GM23338 (cell line): ENCODE data around the gene FXYD2. TPM values are rescaled to one million over a fixed set of nuclear protein-coding genes. Genes with fewer than 3 reads are reported as not detected.
A peak's percentile ranks its signal among the peaks of the same experiment; 100 is the strongest.

ENCODE experiments used
- ATAC-seq: fragments of 200-7000 bp; cut with Tn5 transposase; 3 replicates; pipeline ENCODE4 v1.9.1; 2020
- DNase-seq: peaks from one replicate; pipeline ENCODE4 v3.0.0-alpha.2; 2015; ENCODE audit warnings: low spot score
- H2AFZ ChIP-seq: fragments of 200-600 bp; sonication (generic); 2 replicates; pipeline ENCODE4 v1.8.0; 2016; ENCODE audit warnings: antibody characterized with exemption, mild to moderate bottlenecking, moderate library complexity
- H3F3A ChIP-seq: fragments of 200-600 bp; sonication (generic); replicated peaks from 2 replicates; pipeline ENCODE4 v1.8.0; 2017; ENCODE audit warnings: antibody characterized with exemption, mixed run types, low read depth
- H3K27ac ChIP-seq: fragments of 200-600 bp; sonication (generic); 2 replicates; pipeline ENCODE4 v1.6.1; 2016; ENCODE audit warnings: low read depth
- H3K27me3 ChIP-seq: fragments of 200-600 bp; sonication (generic); 2 replicates; pipeline ENCODE4 v1.8.0; 2016; ENCODE audit warnings: mild to moderate bottlenecking, mixed run types, moderate library complexity; ENCODE audit not compliant: insufficient read depth
- H3K36me3 ChIP-seq: fragments of 200-600 bp; sonication (generic); 2 replicates; pipeline ENCODE4 v1.8.0; 2016; ENCODE audit warnings: mild to moderate bottlenecking; ENCODE audit not compliant: insufficient read depth
- H3K4me1 ChIP-seq: fragments of 200-600 bp; sonication (generic); 2 replicates; pipeline ENCODE4 v1.8.0; 2016; ENCODE audit warnings: mild to moderate bottlenecking, moderate library complexity; ENCODE audit not compliant: insufficient read depth
- H3K4me2 ChIP-seq: fragments of 200-600 bp; sonication (generic); 2 replicates; pipeline ENCODE4 v1.7.1; 2017; ENCODE audit warnings: mixed run types
- H3K4me3 ChIP-seq: fragments of 200-600 bp; sonication (generic); 2 replicates; pipeline ENCODE4 v1.6.1; 2016; ENCODE audit warnings: mixed run types
- H3K79me2 ChIP-seq: fragments of 200-600 bp; sonication (generic); replicated peaks from 2 replicates; pipeline ENCODE4 v1.8.0; 2017; ENCODE audit warnings: mild to moderate bottlenecking; ENCODE audit not compliant: insufficient read depth
- H3K9me2 ChIP-seq: fragments of 200-600 bp; sonication (generic); 2 replicates; pipeline ENCODE4 v1.8.0; 2017; ENCODE audit not compliant: insufficient read depth
- H4K20me1 ChIP-seq: fragments of 200-600 bp; sonication (generic); replicated peaks from 2 replicates; pipeline ENCODE4 v1.8.0; 2017; ENCODE audit warnings: mild to moderate bottlenecking; ENCODE audit not compliant: insufficient read depth
- H3K27ac Mint-ChIP-seq: 2 replicates; pipeline ENCODE4 v1.8.0; 2020; ENCODE audit warnings: inconsistent platforms, mild to moderate bottlenecking, moderate library complexity, mixed read lengths
- H3K27me3 Mint-ChIP-seq: 3 replicates; pipeline ENCODE4 v1.8.0; 2022; ENCODE audit warnings: low read depth, mild to moderate bottlenecking, moderate library complexity, mixed read lengths, inconsistent platforms; ENCODE audit not compliant: insufficient read depth, poor library complexity
- H3K36me3 Mint-ChIP-seq: 3 replicates; pipeline ENCODE4 v1.8.0; 2021; ENCODE audit warnings: low read depth, mild to moderate bottlenecking, inconsistent platforms, moderate library complexity, mixed read lengths
- H3K4me1 Mint-ChIP-seq: 3 replicates; pipeline ENCODE4 v1.8.0; 2020; ENCODE audit warnings: mild to moderate bottlenecking, inconsistent platforms, mixed read lengths
- H3K4me3 Mint-ChIP-seq: 3 replicates; pipeline ENCODE4 v1.8.0; 2021; ENCODE audit warnings: moderate library complexity, mild to moderate bottlenecking, inconsistent platforms, mixed read lengths
- H3K9me3 Mint-ChIP-seq: 3 replicates; pipeline ENCODE4 v1.8.0; 2020; ENCODE audit warnings: moderate library complexity, mild to moderate bottlenecking, inconsistent platforms, mixed read lengths
- CREB1 ChIP-seq: fragments of 250-450 bp; sonication (Bioruptor Pico); IDR thresholded peaks from 2 replicates; pipeline ENCODE4 v1.5.0; 2020; ENCODE audit warnings: low read depth, mild to moderate bottlenecking, moderate library complexity
- EZH2phosphoT487 ChIP-seq: fragments of 200-600 bp; sonication (generic); IDR thresholded peaks from one replicate; pipeline ENCODE4 v1.8.1; 2018; ENCODE audit warnings: antibody characterized with exemption; ENCODE audit not compliant: unreplicated experiment
- REST ChIP-seq: IDR thresholded peaks from one replicate; pipeline ENCODE4 v1.6.1; 2018; ENCODE audit warnings: antibody characterized with exemption; ENCODE audit not compliant: unreplicated experiment
- STAT1 ChIP-seq: IDR thresholded peaks from one replicate; pipeline ENCODE4 v1.6.1; 2016; ENCODE audit warnings: antibody characterized with exemption; ENCODE audit not compliant: unreplicated experiment
- ZNF462 ChIP-seq: fragments of 250-450 bp; sonication (Bioruptor Pico); IDR thresholded peaks from 2 replicates; pipeline ENCODE4 v1.5.0; 2020; ENCODE audit warnings: mild to moderate bottlenecking, moderate library complexity
- polyA plus RNA-seq: library from polyadenylated mRNA; unstranded; fragments of >200 nt; fragmentation: Nextera tagmentation; extraction: Ambion mirVana; gene quantifications from 2 replicates; pipeline ENCODE4 v1.2.1, GENCODE V29; 2016
- total RNA-seq: library from RNA; depleted of rRNA; stranded (reverse); fragments of >200 nt; shearing (Covaris generic); gene quantifications from 2 replicates; pipeline ENCODE4 v1.2.3, GENCODE V29; 2014
- TF ChIP-seq, protein P1 (sequence below), 2 experiments: fragments of 200-600 bp in 1 of 2; sonication (generic) in 1 of 2; conservative IDR thresholded peaks; 2 replicates each; pipeline versions ENCODE4 v1.5.1 to v1.6.1; 2016 to 2017; ENCODE audit warnings: antibody characterized with exemption in 2 of 2, low read depth in 2 of 2, mild to moderate bottlenecking in 2 of 2, moderate library complexity in 1 of 2
- TF ChIP-seq, protein P2 (sequence below): IDR thresholded peaks from 2 replicates; pipeline ENCODE4 v1.6.1; 2016; ENCODE audit warnings: antibody characterized with exemption

Gene FXYD2
- total and polyA plus RNA-seq, 2 experiments from 2014 or later = 0.59 to 1.4 TPM

GRCh38 chr11:117831661-117832415 is 7.3 kb upstream of the FXYD2 start (continued):
- TF ChIP-seq ZNF462 (CRISPR knock-in tag) = no peak
- TF ChIP-seq CREB1 (CRISPR knock-in tag) = no peak
- TF ChIP-seq, protein P1, sequence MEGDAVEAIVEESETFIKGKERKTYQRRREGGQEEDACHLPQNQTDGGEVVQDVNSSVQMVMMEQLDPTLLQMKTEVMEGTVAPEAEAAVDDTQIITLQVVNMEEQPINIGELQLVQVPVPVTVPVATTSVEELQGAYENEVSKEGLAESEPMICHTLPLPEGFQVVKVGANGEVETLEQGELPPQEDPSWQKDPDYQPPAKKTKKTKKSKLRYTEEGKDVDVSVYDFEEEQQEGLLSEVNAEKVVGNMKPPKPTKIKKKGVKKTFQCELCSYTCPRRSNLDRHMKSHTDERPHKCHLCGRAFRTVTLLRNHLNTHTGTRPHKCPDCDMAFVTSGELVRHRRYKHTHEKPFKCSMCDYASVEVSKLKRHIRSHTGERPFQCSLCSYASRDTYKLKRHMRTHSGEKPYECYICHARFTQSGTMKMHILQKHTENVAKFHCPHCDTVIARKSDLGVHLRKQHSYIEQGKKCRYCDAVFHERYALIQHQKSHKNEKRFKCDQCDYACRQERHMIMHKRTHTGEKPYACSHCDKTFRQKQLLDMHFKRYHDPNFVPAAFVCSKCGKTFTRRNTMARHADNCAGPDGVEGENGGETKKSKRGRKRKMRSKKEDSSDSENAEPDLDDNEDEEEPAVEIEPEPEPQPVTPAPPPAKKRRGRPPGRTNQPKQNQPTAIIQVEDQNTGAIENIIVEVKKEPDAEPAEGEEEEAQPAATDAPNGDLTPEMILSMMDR (conservative IDR thresholded peaks at IDR 0.05; ENCODE audit: low read depth in 2 of 2) = no peak

DNA sequence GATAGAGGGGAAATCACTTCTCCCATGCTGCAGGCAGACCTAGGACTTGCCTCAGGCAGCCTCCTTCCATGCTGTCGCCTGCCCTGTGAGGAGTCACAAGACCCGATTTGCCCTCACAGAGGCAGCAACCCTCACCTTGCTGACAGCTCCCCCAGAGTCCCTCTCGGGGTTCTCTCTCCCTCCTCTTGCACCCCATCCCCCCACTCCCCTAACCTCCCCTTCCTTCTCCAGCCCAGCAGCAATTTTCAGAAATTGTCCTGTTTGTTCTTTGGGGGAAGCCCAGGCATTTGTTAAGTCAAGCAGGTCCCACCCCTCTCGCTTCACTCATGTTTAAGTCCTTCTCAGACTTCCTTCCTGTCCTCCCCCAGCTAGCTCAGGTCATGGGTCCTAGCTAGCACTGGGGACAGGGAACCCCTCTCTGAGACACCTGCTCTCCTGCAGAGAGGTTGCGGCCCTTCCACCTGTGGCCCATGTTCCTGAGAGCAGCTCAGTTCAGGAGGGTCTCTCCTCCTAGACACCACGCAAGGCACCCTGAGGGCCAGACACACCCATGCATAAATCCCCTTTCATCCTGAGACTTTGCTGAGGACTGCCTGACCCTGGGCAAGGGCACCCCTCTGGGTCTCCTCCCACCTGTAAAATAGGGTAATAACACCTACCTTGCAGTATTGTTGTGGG is 6.3 kb upstream of the FXYD2 start:
- peaks cover 20% of the 10 kb centered on the region for H3K27me3 Mint-ChIP-seq
- H3K27ac Mint-ChIP-seq = no peak overlapping the region
- H3K4me3 ChIP-seq = no peak overlapping the region
- no peaks in the 10 kb centered on the region for H3K9me3 Mint-ChIP-seq
- H3K36me3 Mint-ChIP-seq = no peaks in the 10 kb centered on the region
- no peak overlapping the region for H2AFZ ChIP-seq
- H3K27me3 ChIP-seq = no peaks in the 10 kb centered on the region
- H3F3A ChIP-seq = no peaks in the 10 kb centered on the region
- no peak for DNase-seq
- H3K79me2 ChIP-seq = no peaks in the 10 kb centered on the region
- H3K9me2 ChIP-seq = no peaks in the 10 kb centered on the region
- H3K4me1 Mint-ChIP-seq = peaks cover 16% of the 10 kb centered on the region
- no peaks in the 10 kb centered on the region for H3K36me3 ChIP-seq
- peak; percentile 35 for ATAC-seq
- no peak overlapping the region for H3K4me2 ChIP-seq
- H3K4me1 ChIP-seq = no peaks in the 10 kb centered on the region
- no peak overlapping the region for H3K27ac ChIP-seq
- no peak overlapping the region for H3K4me3 Mint-ChIP-seq
- H4K20me1 ChIP-seq = no peaks in the 10 kb centered on the region
- TF ChIP-seq REST = no peak
- no peak for TF ChIP-seq STAT1
- TF ChIP-seq, protein P2, sequence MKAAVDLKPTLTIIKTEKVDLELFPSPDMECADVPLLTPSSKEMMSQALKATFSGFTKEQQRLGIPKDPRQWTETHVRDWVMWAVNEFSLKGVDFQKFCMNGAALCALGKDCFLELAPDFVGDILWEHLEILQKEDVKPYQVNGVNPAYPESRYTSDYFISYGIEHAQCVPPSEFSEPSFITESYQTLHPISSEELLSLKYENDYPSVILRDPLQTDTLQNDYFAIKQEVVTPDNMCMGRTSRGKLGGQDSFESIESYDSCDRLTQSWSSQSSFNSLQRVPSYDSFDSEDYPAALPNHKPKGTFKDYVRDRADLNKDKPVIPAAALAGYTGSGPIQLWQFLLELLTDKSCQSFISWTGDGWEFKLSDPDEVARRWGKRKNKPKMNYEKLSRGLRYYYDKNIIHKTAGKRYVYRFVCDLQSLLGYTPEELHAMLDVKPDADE = no peak
- no peak for TF ChIP-seq EZH2phosphoT487
- no peak for TF ChIP-seq CREB1 (CRISPR knock-in tag)
